Endothelial cell (in vitro differentiated cells): ENCODE results near the gene MAZ. TPM values are rescaled to one million over a fixed set of nuclear protein-coding genes. Genes with fewer than 3 reads are reported as not detected.

Source experiments
- DNase-seq: peaks from one replicate; pipeline ENCODE4 v3.0.0; 2021; ENCODE audit warnings: low spot score
- H3K27ac Mint-ChIP-seq: one replicate; pipeline ENCODE4 v1.8.0; 2021; ENCODE audit warnings: mixed read lengths, inconsistent platforms; ENCODE audit not compliant: unreplicated experiment
- H3K27me3 Mint-ChIP-seq: one replicate; pipeline ENCODE4 v1.8.0; 2021; ENCODE audit warnings: mild to moderate bottlenecking, moderate library complexity, mixed read lengths, inconsistent platforms; ENCODE audit not compliant: unreplicated experiment
- H3K36me3 Mint-ChIP-seq: one replicate; pipeline ENCODE4 v1.8.0; 2021; ENCODE audit warnings: mild to moderate bottlenecking, low read depth, mixed read lengths, inconsistent platforms; ENCODE audit not compliant: unreplicated experiment
- H3K4me1 Mint-ChIP-seq: one replicate; pipeline ENCODE4 v1.8.0; 2021; ENCODE audit warnings: mild to moderate bottlenecking, mixed read lengths, inconsistent platforms; ENCODE audit not compliant: unreplicated experiment
- H3K4me3 Mint-ChIP-seq: one replicate; pipeline ENCODE4 v1.8.0; 2021; ENCODE audit warnings: mild to moderate bottlenecking, mixed read lengths, inconsistent platforms; ENCODE audit not compliant: unreplicated experiment
- H3K9me3 Mint-ChIP-seq: one replicate; pipeline ENCODE4 v1.8.0; 2021; ENCODE audit warnings: mixed read lengths, inconsistent platforms; ENCODE audit not compliant: unreplicated experiment
- CTCF ChIP-seq: fragments of 200-600 bp; sonication (generic); IDR thresholded peaks from one replicate; pipeline ENCODE4 v1.5.0; 2021; ENCODE audit warnings: antibody characterized with exemption; ENCODE audit not compliant: unreplicated experiment
- total RNA-seq: library from RNA; stranded (reverse); fragmentation: NEBNext Ultra II Directional; extraction: Animal tissue kit (Norgen Biotek cat#: 25700); gene quantifications from one replicate; pipeline ENCODE4 v1.2.1, GENCODE V29; 2021; ENCODE audit not compliant: unreplicated experiment

MAZ gene
- total RNA-seq, 1 donor from 2014 or later: 407 TPM

DNA sequence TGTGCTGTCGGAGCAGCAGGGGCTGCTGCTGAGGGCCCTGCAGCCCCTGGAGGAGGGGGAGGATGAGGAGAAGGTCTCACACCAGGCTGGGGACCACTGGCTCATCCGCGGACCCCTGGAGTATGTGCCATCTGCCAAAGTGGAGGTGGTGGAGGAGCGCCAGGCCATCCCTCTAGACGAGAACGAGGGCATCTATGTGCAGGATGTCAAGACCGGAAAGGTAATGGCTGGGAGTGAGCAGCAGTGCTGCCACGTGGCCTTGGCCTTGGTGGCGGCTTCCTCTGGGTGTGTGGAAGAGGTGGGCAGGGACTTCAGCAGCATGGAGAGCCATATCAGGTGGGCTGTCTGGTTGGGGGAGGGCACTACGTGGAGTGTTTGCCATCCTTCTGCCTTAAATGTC is 33.9 kb downstream of the MAZ start:
- Mint-ChIP-seq H3K9me3 (no peaks in the 10 kb centered on the region), H3K4me3 (no peak overlapping the region), H3K4me1 (no peaks in the 10 kb centered on the region), H3K27me3 (peaks cover 3% of the 10 kb centered on the region), H3K36me3 (no peaks in the 10 kb centered on the region), H3K27ac (no peak overlapping the region)
- no peak for TF ChIP-seq CTCF
- no peak for DNase-seq

GRCh38 chr16:29841631-29842030 is 35.3 kb downstream of the MAZ start:
- Mint-ChIP-seq H3K9me3 (no peaks in the 10 kb centered on the region), H3K27ac (no peak overlapping the region), H3K27me3 (peaks cover 7% of the 10 kb centered on the region), H3K4me3 (no peak overlapping the region), H3K4me1 (no peaks in the 10 kb centered on the region), H3K36me3 (no peaks in the 10 kb centered on the region)
- DNase-seq: no peak
- no peak for TF ChIP-seq CTCF

- no peaks in the 10 kb centered on the region for H3K4me1 Mint-ChIP-seq
- H3K36me3 Mint-ChIP-seq: no peaks in the 10 kb centered on the region
- H3K9me3 Mint-ChIP-seq: no peaks in the 10 kb centered on the region
- no peak for DNase-seq
- no peak for TF ChIP-seq CTCF
- peaks cover 7% of the 10 kb centered on the region for H3K27me3 Mint-ChIP-seq
- H3K27ac Mint-ChIP-seq: no peak overlapping the region
- no peak overlapping the region for H3K4me3 Mint-ChIP-seq
Measured at GRCh38 chr16:29842732-29843346, 36.5 kb downstream of the MAZ start.

DNA sequence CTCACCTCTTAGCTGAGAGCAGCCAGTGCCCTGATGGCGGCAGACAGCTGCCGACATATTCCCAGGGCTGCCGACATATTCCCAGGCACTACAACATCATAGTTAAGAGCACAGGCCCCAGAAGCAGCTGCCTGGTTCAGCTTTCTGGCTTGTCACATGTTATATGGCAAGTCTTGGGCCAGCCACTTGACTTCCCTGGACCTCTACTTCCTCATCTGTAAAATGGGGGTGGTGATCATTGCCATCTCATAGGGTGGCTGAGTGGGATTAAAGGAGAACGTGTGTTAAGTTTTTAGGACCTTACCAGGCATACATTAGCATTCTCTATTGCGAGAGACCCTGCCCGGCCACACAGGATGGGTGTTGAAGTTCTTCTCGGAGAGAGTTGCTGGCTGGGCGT is 37.6 kb downstream of the MAZ start:
- Mint-ChIP-seq H3K4me3 (peak overlapping the region; percentile 63), H3K4me1 (no peaks in the 10 kb centered on the region), H3K27me3 (peaks cover 7% of the 10 kb centered on the region), H3K27ac (no peak overlapping the region), H3K9me3 (no peaks in the 10 kb centered on the region), H3K36me3 (no peaks in the 10 kb centered on the region)
- DNase-seq: no peak
- TF ChIP-seq CTCF: no peak

GRCh38 chr16:29844575-29845331 is 38.4 kb downstream of the MAZ start:
- H3K27ac Mint-ChIP-seq: no peak overlapping the region
- H3K9me3 Mint-ChIP-seq: no peaks in the 10 kb centered on the region
- H3K36me3 Mint-ChIP-seq: no peaks in the 10 kb centered on the region
- no peak for DNase-seq
- TF ChIP-seq CTCF: no peak
- no peaks in the 10 kb centered on the region for H3K4me1 Mint-ChIP-seq
- no peak overlapping the region for H3K4me3 Mint-ChIP-seq
- H3K27me3 Mint-ChIP-seq: peaks cover 7% of the 10 kb centered on the region
